ENCODE data around the gene BSCL2. TPM values are rescaled to one million over a fixed set of nuclear protein-coding genes. Genes with fewer than 3 reads are reported as not detected.
"Not testable (repeated sequence)": the region's sequence is repeated elsewhere in the genome, so short reads cannot be mapped to it uniquely, and the experiment has no call there.

Gene BSCL2
- 103 TPM for polyA plus RNA-seq (2013, experiment 1 of 2)
- polyA plus RNA-seq (2013, experiment 2 of 2), result 81.6 TPM

GRCh38 chr11:62707277-62707861 lies at the start of gene BSCL2, which contains the start of gene GNG3:
Gene BSCL2 (minus strand): TSS chr11:62707424. CDS start chr11:62707195, 229 bp downstream.
Gene GNG3 (plus strand): TSS chr11:62707676. CDS start chr11:62708296, 620 bp downstream.
- no peaks in the 10 kb centered on the region for H3K9me3 ChIP-seq (ENCODE audit: control insufficient read depth, low read length)
- WGBS, 2 experiments (ENCODE audit: insufficient coverage in 2 of 2), result 10 to 11% methylated on average over 7 to 9 of the region's 10 CpGs
- peaks cover 60% of the 10 kb centered on the region for H3K36me3 ChIP-seq (ENCODE audit: control insufficient read depth, insufficient read depth, low read length)

GRCh38 chr11:62755086-62755615 lies 47.9 kb upstream of the BSCL2 start:
- Histone ChIP-seq H3K27ac (ENCODE audit: low read depth, low read length, severe bottlenecking) (no peak overlapping the region), H3K9me3 (ENCODE audit: control insufficient read depth, low read length) (no peaks in the 10 kb centered on the region), H3K4me1 (ENCODE audit: control insufficient read depth, insufficient read depth, low read length, poor library complexity, severe bottlenecking) (peaks cover 9% of the 10 kb centered on the region), H3K36me3 (ENCODE audit: control insufficient read depth, insufficient read depth, low read length) (peaks cover 13% of the 10 kb centered on the region), H3K4me3 (ENCODE audit: extremely low read depth, insufficient read depth, low read length, poor library complexity, severe bottlenecking) (no peak overlapping the region)
- WGBS, 2 experiments (ENCODE audit: insufficient coverage in 2 of 2), result 96 to 97% methylated on average over 7 to 9 of the region's 10 CpGs

More at GRCh38 chr11:62707277-62707861, at the start of gene BSCL2, which contains the start of gene GNG3:
- H3K4me1 ChIP-seq (ENCODE audit: control insufficient read depth, insufficient read depth, low read length, poor library complexity, severe bottlenecking), result peaks cover 3% of the 10 kb centered on the region
- H3K27ac ChIP-seq (ENCODE audit: low read depth, low read length, severe bottlenecking), result peak within 1 kb of the TSS; percentile 92
- H3K4me3 ChIP-seq (ENCODE audit: extremely low read depth, insufficient read depth, low read length, poor library complexity, severe bottlenecking), result peak within 1 kb of the TSS; percentile 51

- Histone ChIP-seq H3K9me3 (ENCODE audit: control insufficient read depth, low read length) (no peaks in the 10 kb centered on the region), H3K27ac (ENCODE audit: low read depth, low read length, severe bottlenecking) (peak within 1 kb of the TSS; percentile 77), H3K36me3 (ENCODE audit: control insufficient read depth, insufficient read depth, low read length) (peaks cover 13% of the 10 kb centered on the region), H3K4me1 (ENCODE audit: control insufficient read depth, insufficient read depth, low read length, poor library complexity, severe bottlenecking) (peaks cover 9% of the 10 kb centered on the region), H3K4me3 (ENCODE audit: extremely low read depth, insufficient read depth, low read length, poor library complexity, severe bottlenecking) (peak within 1 kb of the TSS; percentile 69)
- WGBS, 2 experiments (ENCODE audit: insufficient coverage in 2 of 2), result 1 to 2% methylated on average over 36 to 44 of the region's 47 CpGs
Measured at GRCh38 chr11:62753736-62754603, 46.7 kb upstream of the BSCL2 start, which contains the start of gene ZBTB3. Gene ZBTB3 (minus strand): TSS chr11:62754160. CDS start chr11:62753664, 496 bp downstream.

- 93 to 96% methylated on average over 14 to 15 of the region's 15 CpGs for WGBS, 2 experiments (ENCODE audit: insufficient coverage in 2 of 2)
- H3K27ac ChIP-seq (ENCODE audit: low read depth, low read length, severe bottlenecking), result no peak overlapping the region
Measured at GRCh38 chr11:62752994-62753735, 45.9 kb upstream of the BSCL2 start.

GRCh38 chr11:62752177-62752785 lies 45.1 kb upstream of the BSCL2 start:
- peaks cover 13% of the 10 kb centered on the region for H3K36me3 ChIP-seq (ENCODE audit: control insufficient read depth, insufficient read depth, low read length)
- H3K4me1 ChIP-seq (ENCODE audit: control insufficient read depth, insufficient read depth, low read length, poor library complexity, severe bottlenecking), result peaks cover 9% of the 10 kb centered on the region
- H3K27ac ChIP-seq (ENCODE audit: low read depth, low read length, severe bottlenecking), result no peak overlapping the region
- H3K4me3 ChIP-seq (ENCODE audit: extremely low read depth, insufficient read depth, low read length, poor library complexity, severe bottlenecking), result no peak overlapping the region
- 97 to 98% methylated on average over 12 to 13 of the region's 14 CpGs for WGBS, 2 experiments (ENCODE audit: insufficient coverage in 2 of 2)
- H3K9me3 ChIP-seq (ENCODE audit: control insufficient read depth, low read length), result no peaks in the 10 kb centered on the region

More at GRCh38 chr11:62752994-62753735, 45.9 kb upstream of the BSCL2 start:
- Histone ChIP-seq H3K4me1 (ENCODE audit: control insufficient read depth, insufficient read depth, low read length, poor library complexity, severe bottlenecking) (peaks cover 9% of the 10 kb centered on the region), H3K9me3 (ENCODE audit: control insufficient read depth, low read length) (no peaks in the 10 kb centered on the region), H3K4me3 (ENCODE audit: extremely low read depth, insufficient read depth, low read length, poor library complexity, severe bottlenecking) (peak overlapping the region; percentile 69), H3K36me3 (ENCODE audit: control insufficient read depth, insufficient read depth, low read length) (peaks cover 13% of the 10 kb centered on the region)

- WGBS, 2 experiments (ENCODE audit: insufficient coverage in 2 of 2), result 93 to 100% methylated on average over 3 to 5 of the region's 5 CpGs
Measured at GRCh38 chr11:62749931-62750330, 42.7 kb upstream of the BSCL2 start.

GRCh38 chr11:62747475-62748160 lies 40.4 kb upstream of the BSCL2 start:
- Histone ChIP-seq H3K4me3 (ENCODE audit: extremely low read depth, insufficient read depth, low read length, poor library complexity, severe bottlenecking) (no peak overlapping the region), H3K27ac (ENCODE audit: low read depth, low read length, severe bottlenecking) (peak overlapping the region; percentile 45), H3K9me3 (ENCODE audit: control insufficient read depth, low read length) (no peaks in the 10 kb centered on the region), H3K36me3 (ENCODE audit: control insufficient read depth, insufficient read depth, low read length) (peaks cover 8% of the 10 kb centered on the region), H3K4me1 (ENCODE audit: control insufficient read depth, insufficient read depth, low read length, poor library complexity, severe bottlenecking) (peaks cover 4% of the 10 kb centered on the region)
- 95% methylated on average over 4 to 5 of the region's 9 CpGs for WGBS, 2 experiments (ENCODE audit: insufficient coverage in 2 of 2)

More at GRCh38 chr11:62749931-62750330, 42.7 kb upstream of the BSCL2 start:
- H3K9me3 ChIP-seq (ENCODE audit: control insufficient read depth, low read length); H3K27ac ChIP-seq (ENCODE audit: low read depth, low read length, severe bottlenecking); H3K4me1 ChIP-seq (ENCODE audit: control insufficient read depth, insufficient read depth, low read length, poor library complexity, severe bottlenecking); H3K4me3 ChIP-seq (ENCODE audit: extremely low read depth, insufficient read depth, low read length, poor library complexity, severe bottlenecking): not testable (repeated sequence)
- H3K36me3 ChIP-seq (ENCODE audit: control insufficient read depth, insufficient read depth, low read length), result peaks cover 13% of the 10 kb centered on the region

- no peak overlapping the region for H3K4me3 ChIP-seq (ENCODE audit: extremely low read depth, insufficient read depth, low read length, poor library complexity, severe bottlenecking)
- peaks cover 86% of the 10 kb centered on the region for H3K36me3 ChIP-seq (ENCODE audit: control insufficient read depth, insufficient read depth, low read length)
- H3K4me1 ChIP-seq (ENCODE audit: control insufficient read depth, insufficient read depth, low read length, poor library complexity, severe bottlenecking), result no peaks in the 10 kb centered on the region
- no peak overlapping the region for H3K27ac ChIP-seq (ENCODE audit: low read depth, low read length, severe bottlenecking)
- no peaks in the 10 kb centered on the region for H3K9me3 ChIP-seq (ENCODE audit: control insufficient read depth, low read length)
Measured at GRCh38 chr11:62737196-62737595, 30.0 kb upstream of the BSCL2 start.

GRCh38 chr11:62732830-62733229 lies 25.6 kb upstream of the BSCL2 start:
- Histone ChIP-seq H3K27ac (ENCODE audit: low read depth, low read length, severe bottlenecking) (no peak overlapping the region), H3K4me1 (ENCODE audit: control insufficient read depth, insufficient read depth, low read length, poor library complexity, severe bottlenecking) (peaks cover 4% of the 10 kb centered on the region), H3K4me3 (ENCODE audit: extremely low read depth, insufficient read depth, low read length, poor library complexity, severe bottlenecking) (no peak overlapping the region), H3K36me3 (ENCODE audit: control insufficient read depth, insufficient read depth, low read length) (peaks cover 69% of the 10 kb centered on the region), H3K9me3 (ENCODE audit: control insufficient read depth, low read length) (no peaks in the 10 kb centered on the region)
- 100% methylated on average over 1 of the region's 2 CpGs; no CpG with 5 or more reads in 1 of the 2 experiments for WGBS, 2 experiments (ENCODE audit: insufficient coverage in 2 of 2)

Measured in mesodermal cell (in vitro differentiated cells).